HCT116 (cell line): ENCODE results near the gene RABGAP1. TPM values are rescaled to one million over a fixed set of nuclear protein-coding genes. Genes with fewer than 3 reads are reported as not detected.

Experiments used
- ATAC-seq: fragments of 200-7000 bp; cut with Tn5 transposase; 2 replicates; pipeline ENCODE4 v1.9.1; 2020; ENCODE audit warnings: mild to moderate bottlenecking, moderate library complexity
- BruUV-seq: library from RNA; stranded (reverse); fragments of 400-500 nt; replicated peaks from 2 replicates; lab custom pipeline; 2021; lab: Mats Ljungman, UMichigan
- CTCF ChIA-PET: fragments of 300-600 bp; sonication (Branson Sonifier 250); formaldehyde crosslinking; loops from one replicate; lab custom pipeline; 2021; ENCODE audit warnings: antibody characterized with exemption; lab: Charles Lee
- POLR2A ChIA-PET: fragments of 300-600, 350-600 bp; sonication (Branson Sonifier 250); formaldehyde crosslinking; loops from one replicate; lab custom pipeline; 2021; ENCODE audit warnings: antibody characterized with exemption; lab: Charles Lee
- RAD21 ChIA-PET, 2 experiments: fragments of 300-600 bp; sonication (Branson Sonifier 250); formaldehyde crosslinking; loops; one replicate each; lab custom pipeline; 2023; ENCODE audit warnings: low total read pairs in 2 of 2; ENCODE audit not compliant: uncharacterized antibody in 2 of 2, unreplicated experiment in 2 of 2, low non-redundant PET in 1 of 2; lab: Charles Lee
- DNase-seq: peaks from one replicate; pipeline ENCODE4 v3.0.0-alpha.2; 2010; ENCODE audit warnings: low read depth, low spot score
- H2AFZ ChIP-seq: fragments of 200-600 bp; shearing (Covaris generic), sonication (generic); 2 replicates; pipeline ENCODE4 v1.6.1; 2017; ENCODE audit warnings: low read depth, mixed run types, mixed read lengths, antibody characterized with exemption, low read length; ENCODE audit not compliant: poor library complexity, severe bottlenecking
- H3K27ac ChIP-seq: 2 replicates; pipeline ENCODE4 v1.5.1; 2012; ENCODE audit warnings: low read depth, low read length
- H3K27me3 ChIP-seq: fragments of 200-600 bp; sonication (generic); 2 replicates; pipeline ENCODE4 v1.6.1; 2016; ENCODE audit warnings: mixed run types, low read length, mixed read lengths; ENCODE audit not compliant: insufficient read depth
- H3K36me3 ChIP-seq, 2 experiments: fragments of 200-500 bp in 1 of 2; fragments of 200-600 bp in 1 of 2; sonication (Bioruptor generic) in 1 of 2; sonication (generic) in 1 of 2; 2 replicates each; pipeline versions ENCODE4 v1.5.1 to v1.6.1; 2014 to 2016; ENCODE audit warnings: low read length in 2 of 2, inconsistent platforms in 1 of 2, mixed read lengths in 1 of 2, mixed run types in 1 of 2; ENCODE audit not compliant: insufficient read depth in 2 of 2, control insufficient read depth in 1 of 2
- H3K4me1 ChIP-seq, 2 experiments: fragments of 200-600 bp in 1 of 2; sonication (generic) in 1 of 2; 2 replicates each; pipeline versions ENCODE4 v1.5.1 to v1.6.1; 2012 to 2017; ENCODE audit warnings: low read length in 2 of 2, inconsistent platforms in 1 of 2, mild to moderate bottlenecking in 1 of 2, mixed read lengths in 1 of 2, mixed run types in 1 of 2, moderate library complexity in 1 of 2; ENCODE audit not compliant: insufficient read depth in 2 of 2, control insufficient read depth in 1 of 2
- H3K4me2 ChIP-seq: fragments of 200-600 bp; sonication (generic); 2 replicates; pipeline ENCODE4 v1.6.1; 2017; ENCODE audit warnings: mixed run types, low read length, mixed read lengths
- H3K4me3 ChIP-seq, 2 experiments: fragments of 200-600 bp in 1 of 2; sonication (generic) in 1 of 2; replicated peaks in 1 of 2; 2 replicates each; pipeline ENCODE4 v1.5.1; 2011 to 2016; ENCODE audit warnings: low read length in 2 of 2, control low read depth in 1 of 2, low read depth in 1 of 2, mild to moderate bottlenecking in 1 of 2, mixed read lengths in 1 of 2, mixed run types in 1 of 2
- H3K79me2 ChIP-seq: fragments of 200-600 bp; sonication (generic); 2 replicates; pipeline ENCODE4 v1.6.1; 2017; ENCODE audit warnings: mild to moderate bottlenecking, mixed run types, low read length, moderate library complexity, mixed read lengths; ENCODE audit not compliant: insufficient read depth
- H3K9ac ChIP-seq: fragments of 200-600 bp; sonication (generic); 2 replicates; pipeline ENCODE4 v1.6.1; 2016; ENCODE audit warnings: low read length, mixed read lengths
- H3K9me2 ChIP-seq: fragments of 200-600 bp; sonication (generic), shearing (Covaris generic); 2 replicates; pipeline ENCODE4 v1.6.1; 2017; ENCODE audit warnings: mixed run types, mild to moderate bottlenecking, moderate library complexity; ENCODE audit not compliant: insufficient read depth
- H3K9me3 ChIP-seq, 2 experiments: fragments of 200-500 bp in 1 of 2; fragments of 200-600 bp in 1 of 2; sonication (Bioruptor generic) in 1 of 2; sonication (generic) in 1 of 2; 2 replicates each; pipeline ENCODE4 v1.6.1; 2014 to 2017; ENCODE audit warnings: low read length in 2 of 2, mixed read lengths in 2 of 2, inconsistent platforms in 1 of 2, low read depth in 1 of 2, mild to moderate bottlenecking in 1 of 2, mixed run types in 1 of 2, moderate library complexity in 1 of 2; ENCODE audit not compliant: control insufficient read depth in 1 of 2, insufficient read depth in 1 of 2
- H4K20me1 ChIP-seq: fragments of 200-600 bp; sonication (generic), shearing (Covaris generic); 2 replicates; pipeline ENCODE4 v1.6.1; 2017; ENCODE audit warnings: mixed run types, mild to moderate bottlenecking, moderate library complexity; ENCODE audit not compliant: insufficient read depth
- CBX3 ChIP-seq: IDR thresholded peaks from 2 replicates; pipeline ENCODE4 v1.6.1; 2012; ENCODE audit warnings: low read depth
- CEBPB ChIP-seq: IDR thresholded peaks from 2 replicates; pipeline ENCODE4 v1.6.1; 2012; ENCODE audit warnings: low read depth
- EZH2phosphoT487 ChIP-seq: fragments of 200-600 bp; IDR thresholded peaks from 2 replicates; pipeline ENCODE4 v1.6.1; 2018; ENCODE audit warnings: antibody characterized with exemption, borderline replicate concordance
- POLR2A ChIP-seq: IDR thresholded peaks from 2 replicates; pipeline ENCODE4 v1.7.0; 2011; ENCODE audit warnings: borderline replicate concordance; ENCODE audit not compliant: insufficient read depth, insufficient read length; ENCODE audit errors: extremely low read depth
- POLR2AphosphoS5 ChIP-seq: IDR thresholded peaks from 2 replicates; pipeline ENCODE4 v1.6.1; 2011; ENCODE audit warnings: mild to moderate bottlenecking, low read depth, low read length, moderate library complexity
- REST ChIP-seq: IDR thresholded peaks from 2 replicates; pipeline ENCODE4 v1.6.1; 2012; ENCODE audit warnings: low read depth
- ZNF274 ChIP-seq: fragments of 200-500 bp; sonication (Bioruptor generic); IDR thresholded peaks from 2 replicates; pipeline ENCODE4 v1.6.1; 2014; ENCODE audit warnings: mild to moderate bottlenecking, low read depth, low read length, inconsistent platforms
- intact Hi-C: fragments of 100-400 bp; cut with micrococcal nuclease; formaldehyde crosslinking; loops from 2 replicates; pipeline ENCODE4 v1.10.0; 2022
- total RNA-seq: library from RNA; stranded (reverse); gene quantifications from one replicate; pipeline ENCODE4 v1.2.1, GENCODE V29; 2021; ENCODE audit not compliant: unreplicated experiment
- TF ChIP-seq, protein P1 (sequence below): IDR thresholded peaks from 2 replicates; pipeline ENCODE4 v1.6.1; 2012

Gene RABGAP1
- total RNA-seq, 1 experiment from 2014 or later: 29.7 TPM

- ATAC-seq (no peak), DNase-seq (no peak)
- H3K4me3 ChIP-seq: no peak overlapping the region
- H3K27me3 ChIP-seq: no peaks in the 10 kb centered on the region
- ChIA-PET CTCF (interaction anchor here (0.7 to 0.8 kb wide), 2 partner anchors 266 to 269 kb away, joined by 3 read pairs; no protein-coding TSS in a partner anchor), RAD21 (no interaction called here), POLR2A (no interaction called here)
- H3K4me1 ChIP-seq: no peaks in the 10 kb centered on the region
- no peaks in the 10 kb centered on the region for H3K79me2 ChIP-seq
- H3K9me3 ChIP-seq: no peaks in the 10 kb centered on the region
- 0 out of 4 replicates have a peak, but pooled peaks cover 0 to 3% of the 10 kb centered on the region in 2 experiments for H3K36me3 ChIP-seq
- H4K20me1 ChIP-seq: no peaks in the 10 kb centered on the region
- no peak overlapping the region for H3K27ac ChIP-seq
- no peak overlapping the region for H3K4me2 ChIP-seq
- H3K9me2 ChIP-seq: no peaks in the 10 kb centered on the region
- BruUV-seq: no TSS peak
- H2AFZ ChIP-seq: no peak overlapping the region
- TF ChIP-seq CEBPB (no peak), EZH2phosphoT487 (no peak), REST (no peak), ZNF274 (no peak), CBX3 (no peak), POLR2A (no peak), POLR2AphosphoS5 (no peak)
- TF ChIP-seq, protein P1, sequence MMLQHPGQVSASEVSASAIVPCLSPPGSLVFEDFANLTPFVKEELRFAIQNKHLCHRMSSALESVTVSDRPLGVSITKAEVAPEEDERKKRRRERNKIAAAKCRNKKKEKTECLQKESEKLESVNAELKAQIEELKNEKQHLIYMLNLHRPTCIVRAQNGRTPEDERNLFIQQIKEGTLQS: no peak
- H3K9ac ChIP-seq: no peak overlapping the region
- intact Hi-C loops: loop anchor here (5.0 kb wide), 1 partner anchor 303 kb away; no protein-coding TSS in a partner anchor
These were observed 143.4 kb downstream of the RABGAP1 start for GRCh38 chr9:123084256-123084655.
